Right atrium auricular region (tissue), 2 donors: ENCODE data around the gene MAOB. TPM values are rescaled to one million over a fixed set of nuclear protein-coding genes. Genes with fewer than 3 reads are reported as not detected.
A peak's percentile ranks its signal among the peaks of the same experiment; 100 is the strongest.
"Not testable (repeated sequence)": the region's sequence is repeated elsewhere in the genome, so short reads cannot be mapped to it uniquely, and the experiment has no call there.

Experiments
- DNase-seq: peaks from one replicate; pipeline ENCODE4 v3.0.0-alpha.2; 2019; ENCODE audit warnings: low spot score
- H3K27ac ChIP-seq, 2 donors: fragments of 200-600 bp; sonication (generic); 1 replicate in 1 of 2; 2 replicates in 1 of 2; pipeline ENCODE4 v1.5.1; 2016 to 2019
- H3K27me3 ChIP-seq, 2 donors: fragments of 200-600 bp; sonication (generic); one replicate each; pipeline versions ENCODE4 v1.5.1 to v1.6.0; 2017 to 2019
- H3K36me3 ChIP-seq: fragments of 200-600 bp; sonication (generic); one replicate; pipeline ENCODE4 v1.5.1; 2016
- H3K4me1 ChIP-seq, 2 donors: fragments of 200-600 bp; sonication (generic); one replicate each; pipeline versions ENCODE4 v1.5.1 to v1.6.0; 2017 to 2019
- H3K4me3 ChIP-seq, 2 donors: fragments of 200-600 bp; sonication (generic); 1 replicate in 1 of 2; 2 replicates in 1 of 2; pipeline ENCODE4 v1.5.1; 2017 to 2019; ENCODE audit warnings: mild to moderate bottlenecking in 1 of 2, moderate library complexity in 1 of 2
- H3K9me3 ChIP-seq, 2 donors: fragments of 200-600 bp; sonication (generic); one replicate each; pipeline ENCODE4 v1.5.1; 2019
- total RNA-seq, 2 donors: library from RNA; depleted of rRNA; stranded (reverse); fragments of >200 nt; gene quantifications; one replicate each; pipeline ENCODE4 v1.1.0, GENCODE V29; 2016
- TF ChIP-seq, protein P1 (sequence below), 2 donors: fragments of 200-600 bp; sonication (generic); IDR thresholded peaks; one replicate each; pipeline ENCODE4 v1.5.1; 2019; ENCODE audit warnings: antibody characterized with exemption in 2 of 2

The MAOB gene
- total RNA-seq: 10 to 100 TPM; 21.0 to 64.3 TPM

DNA sequence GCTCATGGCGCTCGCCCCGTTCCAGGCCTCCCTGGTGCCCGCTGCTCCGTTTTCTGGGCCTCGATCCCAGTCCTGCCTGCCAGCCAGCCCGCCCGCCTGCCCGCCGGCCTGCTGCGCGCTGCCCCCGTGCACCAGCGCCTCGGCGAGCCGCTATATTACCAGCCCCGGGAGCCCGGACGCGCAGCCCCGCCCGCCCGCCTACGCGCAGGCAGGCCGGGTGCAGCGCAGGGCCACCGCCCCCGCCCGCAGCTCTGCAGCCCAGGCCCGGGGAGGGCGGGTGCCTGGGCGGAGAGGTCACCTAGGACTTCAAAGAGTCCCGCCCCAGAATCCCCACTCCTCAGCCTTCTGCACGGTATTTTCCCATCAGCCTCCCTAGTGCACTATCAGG is at the start of gene MAOB:
Gene MAOB, minus strand, starts transcription at position 157 of the 388 bp plus-strand sequence. Its CDS starts 151 bp downstream, at position 6.
- TF ChIP-seq, protein P1, sequence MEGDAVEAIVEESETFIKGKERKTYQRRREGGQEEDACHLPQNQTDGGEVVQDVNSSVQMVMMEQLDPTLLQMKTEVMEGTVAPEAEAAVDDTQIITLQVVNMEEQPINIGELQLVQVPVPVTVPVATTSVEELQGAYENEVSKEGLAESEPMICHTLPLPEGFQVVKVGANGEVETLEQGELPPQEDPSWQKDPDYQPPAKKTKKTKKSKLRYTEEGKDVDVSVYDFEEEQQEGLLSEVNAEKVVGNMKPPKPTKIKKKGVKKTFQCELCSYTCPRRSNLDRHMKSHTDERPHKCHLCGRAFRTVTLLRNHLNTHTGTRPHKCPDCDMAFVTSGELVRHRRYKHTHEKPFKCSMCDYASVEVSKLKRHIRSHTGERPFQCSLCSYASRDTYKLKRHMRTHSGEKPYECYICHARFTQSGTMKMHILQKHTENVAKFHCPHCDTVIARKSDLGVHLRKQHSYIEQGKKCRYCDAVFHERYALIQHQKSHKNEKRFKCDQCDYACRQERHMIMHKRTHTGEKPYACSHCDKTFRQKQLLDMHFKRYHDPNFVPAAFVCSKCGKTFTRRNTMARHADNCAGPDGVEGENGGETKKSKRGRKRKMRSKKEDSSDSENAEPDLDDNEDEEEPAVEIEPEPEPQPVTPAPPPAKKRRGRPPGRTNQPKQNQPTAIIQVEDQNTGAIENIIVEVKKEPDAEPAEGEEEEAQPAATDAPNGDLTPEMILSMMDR (IDR thresholded peaks at IDR 0.05): no peak
- peak within 1 kb of the TSS; percentile 64 to 79 for H3K27ac ChIP-seq
- no peaks in the 10 kb centered on the region for H3K27me3 ChIP-seq
- peaks cover 0 to 9% of the 10 kb centered on the region in 2 donors for H3K4me1 ChIP-seq
- no peaks in the 10 kb centered on the region for H3K36me3 ChIP-seq
- H3K9me3 ChIP-seq: no peaks in the 10 kb centered on the region
- DNase-seq: no peak
- peak within 1 kb of the TSS; percentile 53 to 55 for H3K4me3 ChIP-seq

- not testable (repeated sequence) for H3K9me3 ChIP-seq, H3K27me3 ChIP-seq, DNase-seq, H3K4me3 ChIP-seq, H3K27ac ChIP-seq, H3K36me3 ChIP-seq, H3K4me1 ChIP-seq
Observed at GRCh38 chrX:43922032-43922431, 39.8 kb upstream of the MAOB start.

DNA sequence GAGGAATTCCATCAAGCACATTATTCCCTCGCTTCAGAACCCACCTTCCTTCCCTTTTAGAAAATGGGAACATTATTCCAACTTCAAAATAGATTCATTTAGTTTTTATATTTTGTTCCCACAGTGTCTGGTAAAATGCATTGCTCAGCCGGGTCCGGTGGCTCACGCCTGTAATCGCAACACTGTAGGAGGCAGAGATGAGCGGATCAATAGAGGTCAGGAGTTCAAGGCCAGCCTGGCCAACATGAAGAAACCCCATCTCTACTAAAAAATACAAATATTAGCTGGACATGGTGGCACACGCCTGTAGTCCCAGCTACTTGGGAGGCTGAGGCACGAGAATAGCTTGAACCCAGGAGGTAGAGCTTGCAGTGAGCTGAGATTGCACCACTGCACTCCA is 28.5 kb upstream of the MAOB start:
- H3K27ac ChIP-seq, H3K9me3 ChIP-seq, H3K36me3 ChIP-seq: not testable (repeated sequence)

DNA sequence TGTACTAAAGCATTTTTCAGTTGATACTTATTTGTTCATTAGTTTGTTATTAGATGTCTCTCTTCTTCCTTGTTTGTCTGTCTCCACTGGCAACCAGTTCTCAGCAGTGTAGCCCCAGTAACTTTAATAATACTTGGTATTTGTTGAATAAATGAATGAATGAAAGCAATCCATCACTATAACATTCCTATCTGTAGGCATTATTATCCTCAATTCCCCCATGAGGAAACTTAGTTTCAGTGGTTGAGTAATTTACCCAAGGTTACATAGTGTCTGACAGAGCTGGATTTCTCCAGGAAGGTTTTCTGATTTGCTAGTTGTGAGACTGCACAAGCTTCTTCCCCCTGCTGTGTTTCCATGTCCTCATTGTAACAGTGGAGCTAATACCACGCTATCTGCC is 27.8 kb upstream of the MAOB start:
- H3K9me3 ChIP-seq: no peaks in the 10 kb centered on the region
- H3K36me3 ChIP-seq: no peaks in the 10 kb centered on the region
- H3K4me3 ChIP-seq: no peak overlapping the region
- no peak for DNase-seq
- no peak overlapping the region for H3K27ac ChIP-seq
- TF ChIP-seq, protein P1 (IDR thresholded peaks at IDR 0.05): no peak
- no peaks in the 10 kb centered on the region for H3K4me1 ChIP-seq
- H3K27me3 ChIP-seq: no peaks in the 10 kb centered on the region

More for the DNA sequence above, 28.5 kb upstream of the MAOB start:
- not testable (repeated sequence) for H3K4me1 ChIP-seq, DNase-seq, H3K4me3 ChIP-seq, H3K27me3 ChIP-seq

DNA sequence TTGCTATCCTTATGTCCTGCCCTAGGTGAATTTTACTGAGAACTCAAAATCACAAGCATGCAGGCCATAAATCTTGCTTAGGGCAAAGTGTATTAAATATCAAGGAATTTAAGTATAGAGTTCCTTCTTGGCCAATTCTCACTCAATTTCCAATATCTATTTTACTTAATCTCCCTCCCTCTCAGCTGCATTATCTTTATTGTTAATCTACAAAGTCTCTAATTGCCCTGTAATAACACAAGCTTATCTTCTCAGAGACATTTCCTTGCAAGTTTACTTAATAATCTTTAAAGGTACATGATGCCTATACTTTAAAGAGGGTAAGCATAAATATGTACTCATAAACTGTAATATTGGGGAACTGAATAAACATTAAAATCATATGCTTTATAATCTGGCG is 26.9 kb upstream of the MAOB start:
- Histone ChIP-seq H3K27ac (no peak overlapping the region), H3K36me3 (no peaks in the 10 kb centered on the region), H3K4me1 (no peaks in the 10 kb centered on the region), H3K4me3 (no peak overlapping the region), H3K27me3 (no peaks in the 10 kb centered on the region), H3K9me3 (no peaks in the 10 kb centered on the region)
- TF ChIP-seq, protein P1 (IDR thresholded peaks at IDR 0.05): no peak
- no peak for DNase-seq

DNA sequence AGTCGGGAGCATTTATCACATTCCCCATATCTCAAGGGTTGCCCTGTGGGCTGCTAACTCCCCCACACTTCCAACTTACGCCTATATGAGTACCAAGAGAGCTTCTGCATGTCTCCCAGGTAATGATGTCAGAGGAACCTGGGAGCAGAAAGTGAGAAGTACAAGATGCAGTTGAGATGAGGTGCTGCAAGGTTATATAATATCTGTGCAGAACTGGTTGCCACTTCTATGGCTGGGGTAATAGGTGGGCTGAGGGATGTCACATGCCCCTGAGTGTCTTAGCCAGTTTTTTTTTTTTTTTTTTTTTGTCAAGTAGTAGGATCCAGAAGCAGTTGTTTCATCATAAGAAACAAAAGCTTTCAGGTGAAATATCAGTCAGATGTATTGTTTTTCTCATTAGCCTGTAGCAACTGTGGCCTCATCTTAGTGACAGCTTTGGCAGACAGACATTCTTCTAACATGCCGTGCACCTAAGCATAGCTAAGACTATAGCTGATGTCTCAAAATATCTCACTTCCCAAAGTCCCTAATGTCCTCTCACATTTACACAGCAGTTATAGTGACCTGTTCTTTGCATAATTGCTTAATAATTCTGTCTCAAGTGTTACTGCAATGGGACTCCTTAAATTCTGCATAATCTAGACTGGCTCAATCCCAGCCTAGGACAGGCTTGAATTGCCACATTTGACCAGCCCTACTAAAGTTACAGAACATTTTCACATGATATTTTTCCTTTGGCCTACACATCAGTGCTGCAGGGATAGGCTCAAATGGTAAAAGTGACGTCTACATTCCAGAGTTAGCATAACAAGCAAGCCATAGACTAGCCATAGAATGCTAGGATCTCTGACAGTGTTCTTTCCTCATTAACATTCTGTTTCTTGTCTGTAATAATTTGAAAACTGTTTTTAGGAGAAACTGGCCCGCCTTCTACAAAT is 17.9 kb upstream of the MAOB start:
- no peaks in the 10 kb centered on the region for H3K36me3 ChIP-seq
- no peak overlapping the region for H3K4me3 ChIP-seq
- no peaks in the 10 kb centered on the region for H3K9me3 ChIP-seq
- H3K27me3 ChIP-seq: peaks cover 0 to 3% of the 10 kb centered on the region in 2 donors
- no peaks in the 10 kb centered on the region for H3K4me1 ChIP-seq
- no peak overlapping the region for H3K27ac ChIP-seq
- DNase-seq: no peak
- TF ChIP-seq, protein P1 (IDR thresholded peaks at IDR 0.05): no peak
